Fibroblast of skin of left quadriceps (primary cell): Measurements from ENCODE around the gene FAM210B.
"Not testable (repeated sequence)": the region's sequence is repeated elsewhere in the genome, so short reads cannot be mapped to it uniquely, and the experiment has no call there.

ENCODE experiments used
- DNase-seq, 2 experiments: peaks; one replicate each; pipeline ENCODE4 v3.0.0-alpha.2; 2013; ENCODE audit warnings: low read depth in 2 of 2

Gene FAM210B

DNA sequence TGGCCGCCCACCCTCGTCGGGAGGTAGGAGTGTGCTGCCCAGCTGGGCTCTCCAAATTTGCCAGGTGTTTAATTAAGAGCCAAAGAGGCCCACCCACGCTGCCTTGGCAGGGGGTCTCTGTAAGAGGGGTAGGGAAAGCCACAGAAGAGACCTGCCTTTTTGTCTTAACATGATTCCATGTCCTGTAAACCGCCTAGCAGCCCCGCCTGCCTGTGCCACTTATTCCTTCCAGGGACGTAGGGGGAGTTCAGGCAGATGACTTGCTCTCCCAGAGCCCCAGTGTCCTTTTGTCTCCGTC, 2.1 kb downstream of the FAM210B start:
- DNase-seq = no peak

DNA sequence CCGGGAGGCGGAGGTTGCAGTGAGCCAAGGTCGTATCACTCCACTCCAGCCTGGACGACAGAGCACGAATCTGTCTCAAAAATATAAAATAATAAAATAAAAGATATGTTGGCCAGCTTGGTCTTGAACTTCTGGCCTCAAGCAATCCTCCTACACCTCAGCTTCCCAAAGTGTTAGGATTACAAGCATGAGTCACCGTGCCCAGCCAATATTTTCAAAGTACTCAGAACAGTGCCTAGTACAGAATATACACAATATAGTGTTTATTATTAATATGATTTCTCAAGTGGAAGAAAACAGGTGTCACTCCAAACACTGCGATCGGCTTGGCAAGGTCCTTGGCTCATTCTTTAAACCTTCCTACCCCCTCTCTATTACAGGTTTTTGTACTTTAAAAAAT, 3.1 kb downstream of the FAM210B start:
- DNase-seq = no peak

DNA sequence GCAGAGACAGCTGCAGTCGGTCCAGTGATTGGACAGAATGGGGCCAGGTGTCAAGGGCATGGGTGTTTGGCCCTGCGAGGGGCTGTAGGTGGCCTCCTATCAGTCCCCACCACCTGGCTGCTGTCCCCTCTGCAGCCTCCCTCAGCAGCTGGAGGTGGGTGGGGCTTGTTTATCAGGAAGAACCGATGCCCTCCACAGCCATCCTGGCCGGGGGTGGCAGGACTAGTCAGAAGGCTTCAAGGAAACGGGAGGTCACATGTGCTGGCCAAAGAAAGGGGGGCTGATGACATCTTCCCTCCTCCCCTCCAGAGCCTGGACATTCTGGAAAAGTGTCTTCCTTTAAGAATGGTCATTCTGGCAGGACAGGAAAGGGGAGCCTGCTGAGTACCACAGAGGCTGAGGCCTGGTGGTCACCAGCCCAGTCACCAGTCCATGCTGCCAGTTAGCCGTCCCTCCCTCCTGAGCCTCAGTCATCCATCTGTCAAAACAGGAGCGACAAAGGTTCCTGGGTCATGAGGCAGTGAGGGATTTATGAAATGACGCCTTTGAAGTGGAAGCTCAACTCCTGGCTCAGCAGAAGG, 4.1 kb downstream of the FAM210B start:
- no peak for DNase-seq

- DNase-seq = no peak
Observed at GRCh38 chr20:56363491-56363890, 4.7 kb downstream of the FAM210B start.

DNA sequence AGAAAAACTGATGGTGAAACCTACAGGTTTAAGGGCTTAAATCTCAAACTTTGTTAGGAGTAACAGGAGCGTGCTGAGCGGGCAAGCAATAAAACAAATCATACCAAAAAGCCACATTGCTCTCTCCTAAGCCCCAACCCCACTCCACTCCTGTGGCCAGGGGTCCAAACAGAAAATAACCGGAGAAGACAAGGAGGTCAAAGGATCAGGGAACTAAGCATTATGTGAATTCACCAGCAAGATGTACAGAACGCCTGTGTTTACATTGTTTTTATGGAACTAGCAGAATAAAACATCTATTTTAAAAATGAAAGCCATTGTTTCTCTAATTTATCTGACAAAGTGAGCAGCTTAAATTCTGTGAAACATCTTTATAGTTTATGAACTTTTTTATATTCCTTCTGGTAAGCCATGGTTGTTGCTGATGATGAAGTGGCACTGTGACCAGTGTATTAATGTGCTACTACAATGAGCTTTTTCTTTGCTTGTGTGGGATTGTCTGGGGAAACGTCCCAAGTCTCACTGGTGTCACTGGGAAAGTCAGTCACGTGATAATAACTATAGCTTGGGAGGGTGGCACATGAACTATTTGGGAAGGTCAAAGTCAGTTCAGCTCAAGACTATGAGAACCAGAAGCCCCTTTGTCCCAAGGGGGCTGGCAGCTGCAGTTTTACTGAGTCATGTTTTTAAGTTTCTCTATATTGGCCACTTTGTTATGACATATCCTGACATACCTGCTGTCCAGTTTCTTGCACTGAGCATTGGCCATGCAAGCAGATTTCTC, 9.8 kb downstream of the FAM210B start:
- DNase-seq = no peak

DNA sequence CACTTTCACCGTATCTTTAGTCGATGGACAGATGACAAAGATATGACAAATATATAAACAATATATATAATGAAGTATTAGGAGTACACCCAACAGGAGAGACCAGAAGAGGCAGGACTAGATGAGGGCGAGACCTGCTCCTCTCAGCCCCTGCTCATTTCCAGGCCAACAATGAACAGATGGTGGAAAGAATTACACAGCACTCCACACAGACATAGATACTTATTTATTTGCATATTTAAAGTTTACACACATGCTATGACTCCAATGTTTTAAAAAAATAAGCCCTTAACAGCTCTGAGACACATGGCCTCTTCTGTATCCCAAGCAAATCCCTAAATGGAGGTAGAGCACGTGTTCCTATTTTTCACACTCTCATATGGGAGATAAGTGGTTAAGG, 10.4 kb downstream of the FAM210B start:
- no peak for DNase-seq

DNA sequence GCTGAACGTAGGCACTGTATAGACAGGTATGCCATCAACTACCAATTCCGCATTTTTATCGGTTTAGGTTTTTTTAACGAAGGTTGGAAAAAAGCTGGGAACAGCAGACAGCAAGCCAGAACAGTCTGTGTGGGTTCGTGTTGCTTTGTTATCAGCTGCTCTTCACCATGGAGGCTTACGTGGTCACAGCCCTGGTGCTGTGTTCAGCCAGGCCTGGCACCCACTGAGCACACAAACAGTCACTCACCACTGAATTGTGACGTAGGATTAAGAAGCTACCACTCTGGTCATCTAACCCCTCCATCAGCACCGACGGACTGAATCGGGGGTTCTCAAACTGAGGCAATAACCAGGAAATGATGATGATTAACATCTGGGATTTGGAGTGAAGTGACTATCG, 13.2 kb downstream of the FAM210B start:
- no peak for DNase-seq

DNA sequence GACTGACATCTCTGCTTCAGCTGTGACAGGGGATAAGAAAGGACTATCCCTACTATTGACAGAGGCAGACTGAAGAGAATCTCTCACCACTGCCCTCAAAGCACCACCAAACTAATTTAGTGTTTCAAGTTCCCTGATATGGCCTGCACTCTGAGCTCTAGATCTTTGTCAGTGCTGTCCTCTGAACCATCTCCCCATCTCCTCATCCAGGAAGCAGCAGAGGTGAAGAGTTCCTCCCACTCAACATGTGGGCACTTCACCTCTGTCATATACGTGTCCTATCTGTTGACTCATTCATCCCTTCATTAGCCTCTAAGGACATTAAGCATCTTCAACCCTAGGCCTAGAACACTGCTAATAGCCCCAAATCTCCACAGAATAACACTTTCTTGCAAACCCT, 14.1 kb downstream of the FAM210B start:
- no peak for DNase-seq

GRCh38 chr20:56373942-56374341, 15.2 kb downstream of the FAM210B start:
- peak; percentile 89 to 91 for DNase-seq

DNA sequence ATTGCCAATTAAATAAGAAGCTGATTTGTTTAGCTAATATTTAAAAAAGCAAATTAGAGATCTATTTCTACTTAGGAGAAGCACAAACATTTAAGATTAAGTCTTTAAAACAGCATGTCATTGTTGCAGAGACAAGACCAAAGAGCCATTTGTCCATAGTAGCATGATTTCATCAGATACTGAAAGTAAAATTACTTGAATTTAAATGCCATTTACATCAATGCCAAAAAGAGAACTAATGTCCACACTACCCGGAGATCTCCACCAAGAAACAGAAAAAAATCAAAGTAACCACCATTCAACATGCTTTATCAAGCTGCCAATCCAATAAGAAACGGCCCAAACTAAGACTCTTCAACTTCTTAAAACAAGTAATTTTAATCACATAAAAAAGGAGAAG, 17.6 kb downstream of the FAM210B start:
- no peak for DNase-seq

- no peak for DNase-seq
Observed at GRCh38 chr20:56378386-56378785, 19.6 kb downstream of the FAM210B start.

- no peak for DNase-seq
Observed at GRCh38 chr20:56380375-56380774, 21.6 kb downstream of the FAM210B start.

- no peak for DNase-seq
Observed at GRCh38 chr20:56381501-56381900, 22.7 kb downstream of the FAM210B start.

DNA sequence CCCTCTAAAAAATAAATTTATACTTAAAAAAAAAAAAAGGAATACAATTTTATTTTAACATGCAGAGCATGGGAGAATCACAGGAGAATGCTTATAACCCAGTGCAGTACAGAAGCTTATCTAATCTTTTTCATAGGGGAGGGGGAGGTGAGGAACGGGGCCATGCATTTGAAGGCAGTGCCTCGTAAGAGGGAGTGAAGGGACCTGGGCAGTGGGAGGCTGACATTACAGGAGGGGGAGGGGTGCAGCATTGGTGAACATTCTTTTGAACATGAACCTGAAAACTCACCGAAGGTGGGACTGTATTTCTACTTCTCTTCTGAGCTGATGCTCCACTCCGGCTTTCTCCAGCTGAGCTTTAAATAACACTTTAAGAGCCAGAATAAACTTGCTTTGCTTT, 23.9 kb downstream of the FAM210B start:
- no peak for DNase-seq

DNA sequence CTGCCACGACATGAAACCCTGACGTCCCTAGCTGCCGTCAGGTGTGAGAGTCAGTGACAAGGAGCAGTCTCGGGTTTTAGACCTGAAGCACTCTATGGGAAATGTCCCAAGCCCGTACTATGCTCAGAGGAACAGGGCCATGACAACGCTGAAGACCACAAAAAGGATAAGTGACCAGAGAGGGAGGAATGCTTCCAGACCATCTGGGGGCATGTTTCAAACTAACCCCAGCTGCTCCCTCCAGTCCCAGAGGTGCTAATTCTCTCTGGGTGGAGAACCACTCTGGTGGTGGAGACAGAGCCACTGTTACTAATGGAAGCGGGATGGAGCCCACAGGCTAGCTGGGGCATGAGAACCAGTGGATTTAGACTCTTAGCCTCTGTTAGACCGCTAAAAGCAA, 24.6 kb downstream of the FAM210B start:
- DNase-seq = no peak

- DNase-seq = no peak
Observed at GRCh38 chr20:56385130-56385529, 26.4 kb downstream of the FAM210B start.

GRCh38 chr20:56386219-56386618, 27.4 kb downstream of the FAM210B start:
- no peak for DNase-seq

- no peak for DNase-seq
Observed at GRCh38 chr20:56388882-56389281, 30.1 kb downstream of the FAM210B start.

DNA sequence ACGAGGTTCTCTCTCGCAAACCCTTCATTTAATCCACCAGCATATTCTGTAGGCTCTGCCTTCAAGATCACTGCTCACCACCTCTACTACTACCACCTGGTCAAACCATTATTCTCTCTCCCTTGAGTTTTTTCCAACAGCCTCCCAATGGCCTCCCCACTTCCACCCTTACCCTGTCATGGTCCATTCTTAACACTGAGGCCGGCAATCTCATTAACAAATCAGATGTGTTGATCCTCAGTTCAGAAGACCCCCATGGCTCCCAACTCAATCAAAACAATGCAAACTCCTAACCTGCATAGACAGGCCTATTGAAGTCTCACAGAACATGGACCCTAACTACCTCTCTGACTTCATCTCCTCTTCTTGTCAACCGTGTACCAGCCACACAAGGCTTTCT, 31.0 kb downstream of the FAM210B start:
- DNase-seq = no peak

- DNase-seq = not testable (repeated sequence)
Observed at GRCh38 chr20:56390396-56390795, 31.6 kb downstream of the FAM210B start.

DNA sequence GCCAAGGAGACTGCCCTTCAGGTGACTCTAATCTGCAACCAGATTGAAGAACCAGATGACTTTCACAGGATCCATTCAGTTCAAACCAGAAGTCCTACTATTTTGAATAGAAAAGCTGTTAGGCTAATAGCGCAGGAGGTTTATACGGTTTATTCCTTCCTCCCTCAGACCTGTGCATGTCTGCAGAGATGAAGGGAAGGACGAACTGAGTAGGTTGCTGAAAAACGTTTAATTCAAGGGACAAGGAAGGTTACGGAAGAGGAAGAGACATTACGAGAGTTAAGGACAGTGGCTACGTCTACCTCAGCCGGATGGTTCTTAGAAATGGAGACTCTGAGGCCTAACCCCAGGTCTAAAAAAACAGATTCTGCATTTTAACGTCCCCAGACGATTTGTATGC, 32.3 kb downstream of the FAM210B start:
- DNase-seq = no peak

DNA sequence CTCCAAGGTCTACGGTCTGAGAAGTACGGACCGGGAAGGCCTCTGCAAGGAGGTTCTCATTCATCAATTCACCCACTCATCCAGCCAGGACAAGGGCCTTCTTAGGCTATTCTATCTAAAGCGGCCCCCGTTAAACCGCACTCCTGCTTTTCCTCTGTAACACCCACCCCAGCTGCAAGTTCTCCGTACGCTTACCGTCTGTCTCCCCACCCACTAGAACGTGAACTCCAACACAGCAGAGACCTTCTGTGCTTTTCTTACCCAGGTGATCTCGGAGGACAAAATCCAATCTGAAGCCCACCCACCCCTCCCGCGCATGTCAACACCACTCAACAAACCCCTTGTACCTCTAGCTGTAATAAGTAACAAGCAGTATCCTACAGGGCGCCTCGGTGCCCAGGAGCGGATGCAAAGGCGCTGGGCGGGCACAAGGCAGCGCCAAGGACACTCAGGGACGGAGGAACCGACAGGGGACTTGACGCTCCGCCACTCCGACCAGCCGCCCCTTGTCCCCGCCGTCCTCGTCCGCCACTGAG, 32.9 kb downstream of the FAM210B start:
- DNase-seq = no peak

- peak; percentile 98 for DNase-seq
Observed at GRCh38 chr20:56392132-56392880, 33.5 kb downstream of the FAM210B start, which contains the start of the genes AURKA and CSTF1. TSS of gene AURKA (minus strand) at chr20:56392215. CDS start at chr20:56388197, 4,018 bp downstream. TSS of gene CSTF1 (plus strand) at chr20:56392645. CDS start at chr20:56395553, 2,908 bp downstream.
